OCI-LY7 (cell line): ENCODE results near the gene RNF212.

Source experiments
- CTCF ChIP-seq: fragments of 200-600 bp; sonication (generic); conservative IDR thresholded peaks from 2 replicates; pipeline ENCODE4 v1.5.1; 2014; ENCODE audit warnings: mild to moderate bottlenecking, antibody characterized with exemption, low read length, moderate library complexity, mixed read lengths
- EZH2phosphoT487 ChIP-seq: fragments of 200-600 bp; sonication (generic); IDR thresholded peaks from 2 replicates; pipeline ENCODE4 v1.6.1; 2018; ENCODE audit warnings: low read depth, borderline replicate concordance, mild to moderate bottlenecking, mixed run types, antibody characterized with exemption, low read length, moderate library complexity, mixed read lengths

- no peak for TF ChIP-seq CTCF
- TF ChIP-seq EZH2phosphoT487, result no peak
These were observed at the start of gene RNF212 for GRCh38 chr4:1113311-1114009.
